ENCODE measurements around the gene PRR14L.
"Not testable (repeated sequence)": the region's sequence is repeated elsewhere in the genome, so short reads cannot be mapped to it uniquely, and the experiment has no call there.

Gene PRR14L
- total RNA-seq: 48.3 to 92.6 reads per million in 2 donors

GRCh38 chr22:31749636-31750364 is at the start of gene PRR14L:
PRR14L (minus strand) TSS chr22:31750132; CDS start chr22:31738860, 11,272 bp downstream.
- peak; percentile 95 to 99 (median 97) for DNase-seq

GRCh38 chr22:31799358-31799757 is 49.4 kb upstream of the PRR14L start:
- not testable (repeated sequence) for DNase-seq

GRCh38 chr22:31790240-31790639 is 40.3 kb upstream of the PRR14L start:
- DNase-seq: no peak

GRCh38 chr22:31789803-31790202 is 39.9 kb upstream of the PRR14L start:
- no peak for DNase-seq

GRCh38 chr22:31776231-31776630 is 26.3 kb upstream of the PRR14L start:
- DNase-seq: no peak

GRCh38 chr22:31773416-31773815 is 23.5 kb upstream of the PRR14L start:
- DNase-seq: no peak

GRCh38 chr22:31768422-31769059 is 18.6 kb upstream of the PRR14L start:
- DNase-seq: no peak

- DNase-seq: no peak
These were observed 14.9 kb upstream of the PRR14L start for GRCh38 chr22:31764785-31765184.

- not testable (repeated sequence) for DNase-seq
These were observed 8.9 kb upstream of the PRR14L start for GRCh38 chr22:31758860-31759259.

GRCh38 chr22:31757265-31757664 is 7.3 kb upstream of the PRR14L start:
- DNase-seq: no peak

GRCh38 chr22:31754813-31755212 is 4.9 kb upstream of the PRR14L start:
- DNase-seq: no peak

- peak; percentile 92 to 97 (median 96) for DNase-seq
These were observed 3.9 kb upstream of the PRR14L start, which contains the start of gene DEPDC5 for GRCh38 chr22:31753634-31754501. DEPDC5 (plus strand) TSS chr22:31754019; CDS start chr22:31754922, 903 bp downstream.

GRCh38 chr22:31753005-31753633 is 3.2 kb upstream of the PRR14L start:
- no peak for DNase-seq

GRCh38 chr22:31752096-31752847 is 2.3 kb upstream of the PRR14L start:
- no peak for DNase-seq

- no peak for DNase-seq
These were observed 693 bp upstream of the PRR14L start for GRCh38 chr22:31750365-31751284.

GRCh38 chr22:31748490-31748889 is 1.4 kb downstream of the PRR14L start:
- DNase-seq: no peak

GRCh38 chr22:31747441-31747840 is 2.5 kb downstream of the PRR14L start:
- no peak for DNase-seq

- no peak for DNase-seq
These were observed 6.1 kb downstream of the PRR14L start for GRCh38 chr22:31743871-31744270.

GRCh38 chr22:31742682-31743081 is 7.2 kb downstream of the PRR14L start:
- no peak for DNase-seq

- peak in 1 of 5 experiments; percentile 9 for DNase-seq
These were observed 7.8 kb downstream of the PRR14L start for GRCh38 chr22:31742115-31742514.

GRCh38 chr22:31740314-31740713 is 9.6 kb downstream of the PRR14L start:
- DNase-seq: not testable (repeated sequence)

All from T-helper 2 cell (primary cell).